ENCODE measurements around the gene GLRA3. TPM values are rescaled to one million over a fixed set of nuclear protein-coding genes. Genes with fewer than 3 reads are reported as not detected.

Gene GLRA3
- polyA plus RNA-seq, 3 donors: not detected

GRCh38 chr4:174665799-174666198, 163.2 kb downstream of the GLRA3 start:
- no peaks in the 10 kb centered on the region for H3K36me3 ChIP-seq (replicated peaks in 1 of 2; ENCODE audit: control insufficient read depth in 1 of 2, insufficient read depth in 2 of 2, low read length in 2 of 2)
- no peaks in the 10 kb centered on the region for H3K79me2 ChIP-seq (ENCODE audit: insufficient read depth, low read length)
- no peaks in the 10 kb centered on the region for H3K9me3 ChIP-seq (replicated peaks in 1 of 2; ENCODE audit: control insufficient read depth in 1 of 2, insufficient read depth in 1 of 2, low read length in 2 of 2)
- H3K4me1 Mint-ChIP-seq: no peaks in the 10 kb centered on the region
- no peak for DNase-seq
- no peak overlapping the region for H3K4me3 ChIP-seq (replicated peaks in 1 of 3; ENCODE audit: low read depth in 2 of 3, low read length in 3 of 3)
- H3K27me3 ChIP-seq (ENCODE audit: control insufficient read depth in 2 of 2, insufficient read depth in 2 of 2, low read length in 2 of 2): no peaks in the 10 kb centered on the region
- intact Hi-C loops (cut with micrococcal nuclease): no loop called here
- peaks cover 2 to 6% (median 4%) of the 10 kb centered on the region in 3 donors for H3K27me3 Mint-ChIP-seq (ENCODE audit: low read depth in 3 of 3)
- H3K36me3 Mint-ChIP-seq: no peaks in the 10 kb centered on the region
- H3K9ac ChIP-seq (ENCODE audit: insufficient read depth, low read length, poor library complexity, severe bottlenecking): no peak overlapping the region
- H3K4me1 ChIP-seq (ENCODE audit: control insufficient read depth in 1 of 2, insufficient read depth in 2 of 2, low read length in 2 of 2): no peaks in the 10 kb centered on the region
- peaks cover 0 to 2% (median 0%) of the 10 kb centered on the region in 7 donors for H3K9me3 Mint-ChIP-seq
- H3K4me2 ChIP-seq (replicated peaks; ENCODE audit: extremely low read depth, low read length, poor library complexity, severe bottlenecking): no peak overlapping the region
- no peaks in the 10 kb centered on the region for H4K20me1 ChIP-seq (ENCODE audit: insufficient read depth, low read length)
- no peak overlapping the region for H3K4me3 Mint-ChIP-seq
- no peak overlapping the region for H3K27ac Mint-ChIP-seq
- no peak for TF ChIP-seq CTCF (IDR thresholded peaks at IDR 0.05)
- H3K27ac ChIP-seq (ENCODE audit: low read depth in 1 of 2, low read length in 2 of 2): no peak overlapping the region
- no peak overlapping the region for H2AFZ ChIP-seq (ENCODE audit: insufficient read depth, low read depth, low read length, poor library complexity, severe bottlenecking)

GRCh38 chr4:174663216-174663615, 165.8 kb downstream of the GLRA3 start:
- Histone ChIP-seq H3K4me2 (replicated peaks; ENCODE audit: extremely low read depth, low read length, poor library complexity, severe bottlenecking) (no peak overlapping the region), H3K27me3 (ENCODE audit: control insufficient read depth in 2 of 2, insufficient read depth in 2 of 2, low read length in 2 of 2) (no peaks in the 10 kb centered on the region), H3K79me2 (ENCODE audit: insufficient read depth, low read length) (no peaks in the 10 kb centered on the region), H3K4me3 (replicated peaks in 1 of 3; ENCODE audit: low read depth in 2 of 3, low read length in 3 of 3) (no peak overlapping the region), H2AFZ (ENCODE audit: insufficient read depth, low read depth, low read length, poor library complexity, severe bottlenecking) (no peak overlapping the region), H3K9ac (ENCODE audit: insufficient read depth, low read length, poor library complexity, severe bottlenecking) (no peak overlapping the region), H3K4me1 (ENCODE audit: control insufficient read depth in 1 of 2, insufficient read depth in 2 of 2, low read length in 2 of 2) (no peaks in the 10 kb centered on the region), H3K27ac (ENCODE audit: low read depth in 1 of 2, low read length in 2 of 2) (no peak overlapping the region), H3K9me3 (replicated peaks in 1 of 2; ENCODE audit: control insufficient read depth in 1 of 2, insufficient read depth in 1 of 2, low read length in 2 of 2) (no peaks in the 10 kb centered on the region), H3K36me3 (replicated peaks in 1 of 2; ENCODE audit: control insufficient read depth in 1 of 2, insufficient read depth in 2 of 2, low read length in 2 of 2) (no peaks in the 10 kb centered on the region), H4K20me1 (ENCODE audit: insufficient read depth, low read length) (no peaks in the 10 kb centered on the region)
- whole genome bisulfite sequencing (ENCODE audit: insufficient coverage): no CpG with 5 or more reads among the region's 2 CpGs
- H3K4me1 Mint-ChIP-seq: no peaks in the 10 kb centered on the region
- peaks cover 2 to 9% (median 4%) of the 10 kb centered on the region in 3 donors for H3K27me3 Mint-ChIP-seq (ENCODE audit: low read depth in 3 of 3)
- TF ChIP-seq CTCF (IDR thresholded peaks at IDR 0.05): no peak
- no peak for DNase-seq
- H3K36me3 Mint-ChIP-seq: no peaks in the 10 kb centered on the region
- H3K4me3 Mint-ChIP-seq: no peak overlapping the region
- intact Hi-C loops (cut with micrococcal nuclease): no loop called here
- H3K27ac Mint-ChIP-seq: no peak overlapping the region
- peaks cover 0 to 3% (median 2%) of the 10 kb centered on the region in 7 donors for H3K9me3 Mint-ChIP-seq

All from CD14-positive monocyte (primary cell).